Skeletal muscle tissue (tissue), 2 donors: ENCODE data around the gene SLC9A7. TPM values are rescaled to one million over a fixed set of nuclear protein-coding genes. Genes with fewer than 3 reads are reported as not detected.

Experiments used
- small RNA-seq: library from RNA; depleted of rRNA; stranded (forward); fragments of <200 nt; gene quantifications from one replicate; pipeline ENCODE3, GENCODE V24; 2014
- total RNA-seq: library from RNA; depleted of rRNA; stranded (reverse); fragments of >200 nt; gene quantifications from one replicate; pipeline ENCODE4 v1.2.3, GENCODE V29; 2014

Gene SLC9A7
- total RNA-seq, 1 donor from 2014 or later, result 13.0 TPM

Small RNA genes within 50 kb of the gene (small RNA-seq; reads per million reads assigned to genes)
- not detected for gene RF00017

Other genes with a start within 250 kb of the SLC9A7 start
- gene ZNF674, start 213.7 kb downstream of the SLC9A7 start, total RNA-seq, result 4.2 TPM
- gene CHST7, start 185.4 kb downstream of the SLC9A7 start, total RNA-seq, result 8.9 TPM
- gene RP2, start 77.9 kb upstream of the SLC9A7 start, total RNA-seq, result 14.6 TPM
- 5.2 TPM for gene JADE3, start 153.3 kb upstream of the SLC9A7 start, total RNA-seq